SIG-M5 (cell line): Measurements from ENCODE around the gene IYD.
"Not testable (repeated sequence)": the region's sequence is repeated elsewhere in the genome, so short reads cannot be mapped to it uniquely, and the experiment has no call there.

Experiments used
- DNase-seq: peaks from one replicate; lab custom pipeline; 2025; lab: John Stamatoyannopoulos, UW

IYD gene

GRCh38 chr6:150352321-150353296 is 16.2 kb upstream of the IYD start:
- DNase-seq = no peak

GRCh38 chr6:150353445-150353844 is 15.4 kb upstream of the IYD start:
- no peak for DNase-seq

GRCh38 chr6:150354754-150355571 is 13.8 kb upstream of the IYD start:
- DNase-seq = no peak

DNA sequence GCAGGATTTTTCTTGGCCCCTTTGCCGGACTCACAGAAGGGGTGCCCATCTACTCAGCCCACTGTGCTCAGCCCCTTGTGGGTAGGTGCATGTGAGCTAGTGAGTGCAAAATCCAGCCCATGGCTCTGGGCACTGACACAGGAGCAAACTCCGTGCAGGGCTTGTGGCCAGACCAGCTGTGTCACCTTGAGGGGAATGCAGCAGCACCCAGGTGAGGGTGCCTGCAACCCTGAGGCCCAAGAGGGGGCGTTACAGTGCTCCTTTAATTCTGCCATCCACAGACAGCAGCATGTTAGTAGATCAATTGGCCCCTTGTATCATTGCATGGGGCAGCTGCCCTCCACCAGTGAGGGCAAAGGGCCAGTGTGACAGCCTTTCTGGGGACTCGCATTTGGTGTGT is 12.9 kb upstream of the IYD start:
- DNase-seq = no peak

DNA sequence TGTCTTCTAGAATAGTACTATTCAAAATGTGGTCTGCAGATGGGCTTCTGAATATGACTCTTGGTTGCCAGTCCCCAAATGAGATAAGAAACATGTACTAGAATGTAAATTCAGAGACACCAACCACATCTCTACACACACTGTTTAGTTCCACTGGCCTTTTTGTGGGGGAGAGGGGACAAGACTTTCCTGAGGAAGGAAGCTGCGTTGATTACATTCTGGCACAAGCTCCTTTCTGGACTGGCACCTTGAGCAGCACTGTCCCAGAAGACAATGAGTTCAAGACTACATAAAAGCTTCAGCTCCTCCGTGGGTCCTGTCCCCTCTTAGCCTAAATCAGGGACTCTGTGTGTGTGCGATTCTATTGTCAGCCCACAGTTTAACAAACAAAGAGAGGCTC is 6.9 kb upstream of the IYD start:
- no peak for DNase-seq

DNA sequence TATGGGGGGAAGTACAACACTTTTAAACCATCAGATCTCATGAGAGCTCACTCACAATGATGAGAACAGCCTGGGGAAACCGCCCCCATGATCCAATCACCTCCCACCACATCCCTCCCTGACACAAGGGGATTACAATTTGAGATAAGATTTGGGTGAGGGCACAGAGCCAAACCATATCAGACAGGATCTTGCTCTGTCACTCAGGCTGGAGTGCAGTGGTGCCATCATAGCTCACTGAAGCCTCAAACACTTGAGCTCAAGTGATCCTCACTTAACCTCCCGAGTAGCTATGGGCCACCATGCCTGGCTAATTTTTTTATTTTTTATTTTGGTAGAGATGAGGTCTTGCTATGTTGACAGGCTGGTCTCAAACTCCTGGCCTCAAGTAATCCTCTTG is 5.1 kb upstream of the IYD start:
- DNase-seq = no peak

DNA sequence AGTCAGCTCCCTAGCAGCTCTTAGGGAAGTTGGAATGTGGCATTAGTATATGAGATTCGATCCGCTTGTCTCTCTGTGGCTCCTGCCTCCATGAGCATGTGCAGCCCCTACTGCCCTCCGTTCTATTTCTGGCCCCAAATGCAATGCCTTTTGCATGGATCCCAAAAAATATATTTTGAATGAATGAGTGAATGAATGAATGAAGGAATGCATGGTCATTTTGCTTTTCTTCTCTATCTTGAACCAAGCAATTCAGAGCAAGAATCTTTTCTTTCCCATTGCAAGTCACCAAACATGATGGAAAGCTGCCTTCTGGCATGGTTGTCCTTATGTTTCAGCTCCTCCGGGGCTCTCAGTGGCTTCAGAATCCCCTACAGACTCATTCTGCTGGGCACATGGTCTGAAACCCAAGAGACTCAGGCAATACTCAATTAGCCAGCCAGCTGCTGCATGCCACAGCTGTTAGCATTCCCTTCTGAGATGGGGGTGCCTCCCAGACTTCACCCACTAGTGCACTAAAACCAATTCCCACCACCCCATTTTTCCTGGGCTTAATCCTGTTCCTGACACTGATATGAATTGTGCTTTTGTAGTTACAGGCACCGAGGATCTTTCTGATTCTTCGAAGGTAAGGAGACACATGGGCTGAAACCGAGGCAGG is 2.6 kb upstream of the IYD start:
- no peak for DNase-seq

GRCh38 chr6:150369408-150369807 is 596 bp downstream of the IYD start:
- no peak for DNase-seq

DNA sequence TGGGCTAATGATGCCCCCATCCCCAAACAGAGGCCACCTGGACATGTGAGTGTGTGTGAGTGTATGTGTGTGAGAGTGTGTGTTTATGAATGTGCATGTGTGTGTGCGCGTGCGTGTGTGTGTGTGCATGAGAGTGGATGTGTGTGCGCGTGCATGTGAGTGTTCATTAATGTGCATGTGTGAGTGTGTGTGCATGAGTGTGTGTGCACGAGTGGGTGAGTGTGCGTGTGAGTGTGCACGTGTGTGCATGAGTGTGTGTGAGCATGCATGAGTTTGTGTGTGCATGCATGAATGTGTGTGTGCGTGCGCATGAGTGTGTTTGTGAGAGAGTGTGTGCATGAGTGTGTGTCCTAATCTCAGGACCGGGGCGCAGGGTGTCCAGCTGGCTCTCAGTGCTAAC is 1.3 kb downstream of the IYD start:
- no peak for DNase-seq

- DNase-seq = no peak
Observed at GRCh38 chr6:150371356-150371755, 2.5 kb downstream of the IYD start.

DNA sequence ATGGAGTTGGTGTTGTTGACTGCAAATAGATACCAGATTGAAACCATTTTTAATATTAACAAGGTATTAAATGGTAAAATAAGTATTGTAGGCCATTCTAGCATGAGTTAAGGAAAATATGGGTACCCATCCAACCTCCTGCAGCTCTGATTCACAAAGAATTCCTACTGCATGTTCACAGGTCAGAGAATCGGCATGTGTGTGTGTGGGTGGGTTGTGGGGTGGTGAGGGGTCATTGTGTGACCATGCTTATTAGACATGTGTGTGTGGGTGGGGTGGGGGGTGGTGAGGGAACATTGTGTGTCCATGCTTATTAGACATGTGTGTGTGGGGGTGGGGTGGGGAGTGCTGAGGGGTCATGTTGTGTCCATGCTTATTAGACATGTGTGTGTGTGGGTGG is 3.2 kb downstream of the IYD start:
- DNase-seq = no peak

DNA sequence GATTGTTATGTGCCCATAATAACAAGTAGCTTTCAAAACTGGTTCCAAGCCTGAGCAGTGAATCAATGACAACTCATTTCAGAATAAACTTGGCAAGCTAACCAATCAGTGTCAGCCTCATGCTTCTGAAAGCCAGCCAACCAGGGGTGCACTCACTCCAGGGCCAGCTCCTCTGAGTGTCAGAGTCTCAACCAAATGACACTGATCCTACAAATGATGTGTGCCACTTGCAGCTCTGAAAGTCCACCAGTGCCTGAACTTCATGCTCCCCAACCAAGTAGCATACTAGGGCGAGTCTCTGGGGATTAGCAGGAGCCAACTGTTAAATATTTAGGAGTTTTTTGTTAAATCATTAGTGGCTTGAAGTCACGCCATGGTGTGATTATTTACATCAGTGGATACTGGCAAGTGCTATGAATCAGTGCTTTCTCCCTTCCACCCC is 4.5 kb downstream of the IYD start:
- DNase-seq = no peak

GRCh38 chr6:150374346-150374745 is 5.5 kb downstream of the IYD start:
- DNase-seq = not testable (repeated sequence)

DNA sequence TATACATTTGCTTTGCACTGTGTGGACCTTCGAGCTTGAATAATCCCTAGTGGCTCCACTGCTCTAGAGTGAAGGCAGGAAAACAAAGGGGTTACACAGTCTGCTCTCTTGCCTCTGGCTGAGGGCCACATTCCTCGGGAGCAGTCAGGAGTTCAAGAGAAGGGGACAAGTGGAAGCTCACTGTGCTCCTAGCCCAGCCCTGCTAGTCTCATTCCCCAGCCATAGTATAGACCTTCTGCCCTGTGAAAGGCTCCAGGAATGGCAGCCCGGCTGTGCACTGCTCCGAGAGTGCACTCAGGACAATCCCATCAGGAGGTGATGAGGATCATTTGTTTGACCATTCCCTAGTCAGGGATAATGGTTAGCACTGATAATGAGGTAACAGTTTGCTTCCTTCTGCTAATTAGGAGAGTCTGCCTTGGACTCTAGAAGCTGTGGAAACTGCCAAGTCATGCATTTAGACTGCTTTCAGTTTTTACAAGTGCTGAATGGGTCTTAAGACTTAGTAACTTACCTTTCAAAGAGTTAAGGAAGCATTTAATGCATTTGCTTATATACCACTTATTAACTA is 8.5 kb downstream of the IYD start:
- no peak for DNase-seq

DNA sequence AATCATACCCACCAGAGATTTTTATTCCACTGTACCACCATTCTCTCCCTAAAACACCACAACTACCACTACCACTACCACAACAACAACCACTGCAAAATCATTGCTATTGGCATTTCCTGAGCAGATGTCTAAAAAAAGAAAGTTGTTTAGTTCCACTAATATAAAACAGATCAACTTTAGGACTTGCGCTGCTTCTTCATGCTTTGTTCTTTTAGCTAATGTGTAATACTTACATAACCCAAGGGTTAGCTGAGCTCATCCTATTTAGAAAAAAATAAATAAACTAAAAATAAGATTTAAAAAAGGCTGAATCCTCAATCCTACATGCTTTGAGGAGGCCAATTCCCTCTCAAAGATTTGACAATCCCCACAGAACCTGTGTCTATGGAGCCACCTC is 11.4 kb downstream of the IYD start:
- no peak for DNase-seq

DNA sequence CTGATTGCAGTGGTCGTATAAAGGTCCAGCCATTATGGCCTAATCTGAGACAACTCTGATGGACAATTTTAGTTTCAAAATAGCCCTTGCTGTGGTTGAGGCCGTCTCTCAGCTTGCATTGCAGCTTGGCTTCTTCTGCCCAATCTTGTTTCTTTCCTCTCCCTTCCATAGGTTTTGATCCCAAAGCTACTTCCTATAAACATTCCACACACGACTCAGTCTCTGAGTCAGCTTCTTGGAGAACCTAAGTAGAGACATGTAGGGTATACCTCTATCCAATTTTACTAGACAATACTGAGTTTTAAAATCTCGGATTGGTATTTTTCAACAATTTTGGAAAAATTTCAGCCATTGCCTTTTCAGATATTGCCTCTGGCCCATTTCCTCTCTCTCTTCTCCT is 13.4 kb downstream of the IYD start:
- DNase-seq = no peak

- no peak for DNase-seq
Observed at GRCh38 chr6:150391414-150391813, 22.6 kb downstream of the IYD start.

DNA sequence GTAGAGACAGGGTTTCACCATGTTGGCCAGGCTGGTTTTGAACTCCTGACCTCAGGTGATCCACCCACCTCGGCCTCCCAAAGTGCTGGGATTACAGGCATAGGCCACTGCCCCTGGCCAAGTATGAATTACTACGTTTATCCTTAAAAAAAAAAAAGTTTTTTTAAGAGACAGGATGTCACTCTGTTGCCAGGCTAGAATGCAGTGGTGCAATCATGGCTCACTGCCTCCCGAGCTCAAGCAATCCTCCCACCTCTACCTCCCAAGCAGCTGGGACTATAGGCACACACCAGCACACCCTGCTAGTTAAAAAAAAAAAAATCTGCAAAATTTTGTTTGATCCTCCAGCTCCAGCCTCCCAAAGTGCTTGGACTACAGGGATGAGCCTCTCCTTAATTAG is 23.1 kb downstream of the IYD start:
- no peak for DNase-seq

GRCh38 chr6:150392452-150393220 is 23.8 kb downstream of the IYD start:
- no peak for DNase-seq

- no peak for DNase-seq
Observed at GRCh38 chr6:150394053-150394898, 25.5 kb downstream of the IYD start.
